Neural progenitor cell (in vitro differentiated cells): Measurements from ENCODE around the gene NEK10. TPM values are rescaled to one million over a fixed set of nuclear protein-coding genes. Genes with fewer than 3 reads are reported as not detected.
A peak's percentile ranks its signal among the peaks of the same experiment; 100 is the strongest.

Source experiments
- DNase-seq: peaks from one replicate; pipeline ENCODE4 v3.0.0-alpha.2; 2016; ENCODE audit warnings: low spot score
- H2AFZ ChIP-seq: fragments of 200-600 bp; sonication (generic); replicated peaks from 2 replicates; pipeline ENCODE4 v1.6.1; 2016; ENCODE audit warnings: antibody characterized with exemption
- H3F3A ChIP-seq: fragments of 200-600 bp; sonication (generic); 2 replicates; pipeline ENCODE4 v1.6.1; 2016; ENCODE audit warnings: antibody characterized with exemption, low read depth
- H3K27ac ChIP-seq: fragments of 200-600 bp; sonication (generic); 2 replicates; pipeline ENCODE4 v1.5.1; 2016; ENCODE audit warnings: mild to moderate bottlenecking
- H3K27me3 ChIP-seq: fragments of 200-600 bp; sonication (generic); 2 replicates; pipeline ENCODE4 v1.6.1; 2016; ENCODE audit warnings: mild to moderate bottlenecking, moderate library complexity
- H3K36me3 ChIP-seq: fragments of 200-600 bp; sonication (generic); 2 replicates; pipeline ENCODE4 v1.5.1; 2016
- H3K4me1 ChIP-seq: fragments of 200-600 bp; sonication (generic); 2 replicates; pipeline ENCODE4 v1.6.1; 2016; ENCODE audit warnings: mixed run types
- H3K4me2 ChIP-seq: fragments of 200-600 bp; sonication (generic); 2 replicates; pipeline ENCODE4 v1.6.1; 2016
- H3K4me3 ChIP-seq: fragments of 200-600 bp; sonication (generic); 2 replicates; pipeline ENCODE4 v1.5.1; 2016
- H3K79me2 ChIP-seq: fragments of 200-600 bp; sonication (generic); 2 replicates; pipeline ENCODE4 v1.6.1; 2016; ENCODE audit warnings: low read depth
- H3K9ac ChIP-seq: fragments of 200-600 bp; sonication (generic); 2 replicates; pipeline ENCODE4 v1.6.1; 2016
- H3K9me3 ChIP-seq: fragments of 200-600 bp; sonication (generic); 2 replicates; pipeline ENCODE4 v1.5.1; 2016; ENCODE audit warnings: low read depth
- H4K20me1 ChIP-seq: fragments of 200-600 bp; sonication (generic); 2 replicates; pipeline ENCODE4 v1.6.1; 2016; ENCODE audit warnings: low read depth
- H3K27ac Mint-ChIP-seq: 3 replicates; pipeline ENCODE4 v1.8.0; 2021; ENCODE audit warnings: mixed read lengths
- H3K27me3 Mint-ChIP-seq: 2 replicates; pipeline ENCODE4 v1.8.0; 2022; ENCODE audit warnings: low read depth, mild to moderate bottlenecking, inconsistent platforms, moderate library complexity, mixed read lengths; ENCODE audit not compliant: insufficient read depth
- H3K36me3 Mint-ChIP-seq: 3 replicates; pipeline ENCODE4 v1.8.0; 2021; ENCODE audit warnings: mixed read lengths
- H3K4me1 Mint-ChIP-seq: 3 replicates; pipeline ENCODE4 v1.8.0; 2021; ENCODE audit warnings: mixed read lengths
- H3K4me3 Mint-ChIP-seq: 3 replicates; pipeline ENCODE4 v1.8.0; 2021; ENCODE audit warnings: mild to moderate bottlenecking, moderate library complexity, mixed read lengths
- H3K9me3 Mint-ChIP-seq: 3 replicates; pipeline ENCODE4 v1.8.0; 2020; ENCODE audit warnings: mixed read lengths
- CTCF ChIP-seq: fragments of 200-600 bp; sonication (generic); IDR thresholded peaks from 2 replicates; pipeline ENCODE4 v1.5.1; 2017; ENCODE audit warnings: antibody characterized with exemption, mild to moderate bottlenecking
- EZH2 ChIP-seq: fragments of 200-600 bp; sonication (generic); IDR thresholded peaks from 2 replicates; pipeline ENCODE4 v1.6.1; 2017; ENCODE audit warnings: antibody characterized with exemption, mild to moderate bottlenecking, moderate library complexity
- EZH2phosphoT487 ChIP-seq: fragments of 200-600 bp; sonication (generic); IDR thresholded peaks from 2 replicates; pipeline ENCODE4 v1.6.1; 2017; ENCODE audit warnings: antibody characterized with exemption
- total RNA-seq: library from RNA; depleted of rRNA; stranded (reverse); fragments of >200 nt; gene quantifications from 2 replicates; pipeline ENCODE4 v1.2.3, GENCODE V29; 2015; ENCODE audit warnings: low replicate concordance

The NEK10 gene
- total RNA-seq, 1 donor from 2014 or later: 0.54 TPM

- H3K4me3 Mint-ChIP-seq: no peak overlapping the region
- no peak overlapping the region for H3K27ac Mint-ChIP-seq
- H3K36me3 ChIP-seq: no peaks in the 10 kb centered on the region
- no peaks in the 10 kb centered on the region for H3K9me3 ChIP-seq
- H3K4me1 Mint-ChIP-seq: peaks cover 15% of the 10 kb centered on the region
- no peak for DNase-seq
- no peak overlapping the region for H3K9ac ChIP-seq
- H3K36me3 Mint-ChIP-seq: peaks cover under 1% of the 10 kb centered on the region
- H3K9me3 Mint-ChIP-seq: peaks cover 1% of the 10 kb centered on the region
- no peak overlapping the region for H3K27ac ChIP-seq
- no peaks in the 10 kb centered on the region for H3K79me2 ChIP-seq
- no peaks in the 10 kb centered on the region for H3K4me1 ChIP-seq
- H3F3A ChIP-seq: no peaks in the 10 kb centered on the region
- peaks cover 2% of the 10 kb centered on the region for H3K27me3 Mint-ChIP-seq
- H2AFZ ChIP-seq: no peak overlapping the region
- no peak overlapping the region for H3K4me3 ChIP-seq
- H3K27me3 ChIP-seq: no peaks in the 10 kb centered on the region
- TF ChIP-seq EZH2 (no peak), EZH2phosphoT487 (no peak), CTCF (no peak)
- no peak overlapping the region for H3K4me2 ChIP-seq
- no peaks in the 10 kb centered on the region for H4K20me1 ChIP-seq
Observed at GRCh38 chr3:27315003-27315402, 54.2 kb downstream of the NEK10 start.

GRCh38 chr3:27312044-27312668 is 57.0 kb downstream of the NEK10 start:
- no peaks in the 10 kb centered on the region for H3K27me3 ChIP-seq
- H2AFZ ChIP-seq: no peak overlapping the region
- Mint-ChIP-seq H3K36me3 (peaks cover 2% of the 10 kb centered on the region), H3K27ac (no peak overlapping the region), H3K4me3 (no peak overlapping the region), H3K27me3 (peaks cover 2% of the 10 kb centered on the region), H3K4me1 (peaks cover 15% of the 10 kb centered on the region), H3K9me3 (peaks cover 2% of the 10 kb centered on the region)
- H3K4me1 ChIP-seq: no peaks in the 10 kb centered on the region
- DNase-seq: peak; percentile 51
- H3F3A ChIP-seq: no peaks in the 10 kb centered on the region
- no peak overlapping the region for H3K9ac ChIP-seq
- no peak overlapping the region for H3K4me2 ChIP-seq
- H4K20me1 ChIP-seq: no peaks in the 10 kb centered on the region
- no peaks in the 10 kb centered on the region for H3K79me2 ChIP-seq
- H3K9me3 ChIP-seq: no peaks in the 10 kb centered on the region
- H3K27ac ChIP-seq: no peak overlapping the region
- H3K4me3 ChIP-seq: no peak overlapping the region
- no peaks in the 10 kb centered on the region for H3K36me3 ChIP-seq
- TF ChIP-seq CTCF (peak; percentile 68), EZH2phosphoT487 (no peak), EZH2 (no peak)

- Histone ChIP-seq H3K9ac (no peak overlapping the region), H2AFZ (no peak overlapping the region), H3K27ac (no peak overlapping the region), H3K36me3 (no peaks in the 10 kb centered on the region), H3K4me1 (no peaks in the 10 kb centered on the region), H3K4me2 (no peak overlapping the region), H3F3A (no peaks in the 10 kb centered on the region), H3K9me3 (no peaks in the 10 kb centered on the region), H3K79me2 (no peaks in the 10 kb centered on the region), H3K27me3 (no peaks in the 10 kb centered on the region), H3K4me3 (no peak overlapping the region), H4K20me1 (no peaks in the 10 kb centered on the region)
- peak; percentile 19 for DNase-seq
- Mint-ChIP-seq H3K4me3 (no peak overlapping the region), H3K36me3 (peaks cover 2% of the 10 kb centered on the region), H3K4me1 (peaks cover 18% of the 10 kb centered on the region), H3K9me3 (peaks cover 2% of the 10 kb centered on the region), H3K27me3 (peaks cover 2% of the 10 kb centered on the region), H3K27ac (peak overlapping the region; percentile 87)
- TF ChIP-seq EZH2 (no peak), CTCF (no peak), EZH2phosphoT487 (no peak)
Observed at GRCh38 chr3:27311400-27311799, 57.8 kb downstream of the NEK10 start.
